ENCODE results near the gene ZNF385D. TPM values are rescaled to one million over a fixed set of nuclear protein-coding genes. Genes with fewer than 3 reads are reported as not detected.

ZNF385D gene
- total and polyA plus RNA-seq, 2 experiments from 2014 or later, result 2.7 to 12.3 TPM

DNA sequence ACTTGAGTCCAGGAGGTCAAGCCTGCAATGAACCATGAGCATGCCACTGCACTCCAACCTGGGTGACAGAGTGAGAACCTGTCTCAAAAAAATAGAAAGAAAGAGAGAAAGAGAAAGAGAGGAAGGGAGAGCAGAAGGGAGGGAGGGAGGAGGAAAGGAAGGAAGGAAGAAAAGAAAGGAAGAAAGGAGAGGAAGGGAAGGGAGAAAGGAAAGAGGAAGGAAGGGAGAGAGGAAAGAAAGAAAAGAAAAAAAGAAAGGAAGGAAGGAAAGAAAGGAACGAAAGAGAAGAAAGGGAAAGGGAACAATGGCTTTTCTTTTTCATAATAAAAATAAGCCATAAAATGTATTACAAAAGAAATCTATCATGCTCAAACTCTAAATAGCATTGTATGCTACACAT is 116.9 kb downstream of the ZNF385D start:
- Mint-ChIP-seq H3K4me1 (peaks cover 12% of the 10 kb centered on the region; the same call in 2 of the 3 replicates), H3K9me3 (no peaks in the 10 kb centered on the region), H3K27me3 (ENCODE audit: insufficient read depth, low read depth, poor library complexity) (peaks cover 3% of the 10 kb centered on the region), H3K36me3 (ENCODE audit: low read depth) (no peaks in the 10 kb centered on the region), H3K4me3 (no peak overlapping the region), H3K27ac (peak overlapping the region; percentile 65)
- Histone ChIP-seq H2AFZ (no peak overlapping the region), H3K4me3 (no peak overlapping the region), H4K20me1 (replicated peaks; ENCODE audit: insufficient read depth) (no peaks in the 10 kb centered on the region), H3F3A (replicated peaks; ENCODE audit: low read depth) (no peaks in the 10 kb centered on the region), H3K27me3 (ENCODE audit: insufficient read depth) (no peaks in the 10 kb centered on the region), H3K4me2 (no peak overlapping the region), H3K36me3 (ENCODE audit: insufficient read depth) (no peaks in the 10 kb centered on the region), H3K9me2 (ENCODE audit: insufficient read depth) (no peaks in the 10 kb centered on the region), H3K27ac (ENCODE audit: low read depth) (no peak overlapping the region), H3K79me2 (replicated peaks; ENCODE audit: insufficient read depth) (no peaks in the 10 kb centered on the region), H3K4me1 (ENCODE audit: insufficient read depth) (peaks cover 5% of the 10 kb centered on the region; the same call in 1 of the 2 replicates)
- DNase-seq (ENCODE audit: low spot score), result no peak
- no peak for ATAC-seq
- TF ChIP-seq, protein P1, sequence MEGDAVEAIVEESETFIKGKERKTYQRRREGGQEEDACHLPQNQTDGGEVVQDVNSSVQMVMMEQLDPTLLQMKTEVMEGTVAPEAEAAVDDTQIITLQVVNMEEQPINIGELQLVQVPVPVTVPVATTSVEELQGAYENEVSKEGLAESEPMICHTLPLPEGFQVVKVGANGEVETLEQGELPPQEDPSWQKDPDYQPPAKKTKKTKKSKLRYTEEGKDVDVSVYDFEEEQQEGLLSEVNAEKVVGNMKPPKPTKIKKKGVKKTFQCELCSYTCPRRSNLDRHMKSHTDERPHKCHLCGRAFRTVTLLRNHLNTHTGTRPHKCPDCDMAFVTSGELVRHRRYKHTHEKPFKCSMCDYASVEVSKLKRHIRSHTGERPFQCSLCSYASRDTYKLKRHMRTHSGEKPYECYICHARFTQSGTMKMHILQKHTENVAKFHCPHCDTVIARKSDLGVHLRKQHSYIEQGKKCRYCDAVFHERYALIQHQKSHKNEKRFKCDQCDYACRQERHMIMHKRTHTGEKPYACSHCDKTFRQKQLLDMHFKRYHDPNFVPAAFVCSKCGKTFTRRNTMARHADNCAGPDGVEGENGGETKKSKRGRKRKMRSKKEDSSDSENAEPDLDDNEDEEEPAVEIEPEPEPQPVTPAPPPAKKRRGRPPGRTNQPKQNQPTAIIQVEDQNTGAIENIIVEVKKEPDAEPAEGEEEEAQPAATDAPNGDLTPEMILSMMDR (conservative IDR thresholded peaks at IDR 0.05; ENCODE audit: low read depth in 2 of 2), result no peak
- TF ChIP-seq NANOG (IDR thresholded peaks at IDR 0.05; ENCODE audit: borderline replicate concordance) (no peak), JUNB (IDR thresholded peaks at IDR 0.05; ENCODE audit: unreplicated experiment) (no peak), CREB1 (CRISPR knock-in tag; IDR thresholded peaks at IDR 0.05; ENCODE audit: low read depth) (no peak), ZNF114 (CRISPR knock-in tag; IDR thresholded peaks at IDR 0.05) (no peak), STAT1 (IDR thresholded peaks at IDR 0.05; ENCODE audit: unreplicated experiment) (no peak), ZNF331 (CRISPR knock-in tag; IDR thresholded peaks at IDR 0.05; ENCODE audit: low read depth) (no peak), EZH2 (IDR thresholded peaks at IDR 0.05; ENCODE audit: low read depth, unreplicated experiment) (no peak), EZH2phosphoT487 (IDR thresholded peaks at IDR 0.05; ENCODE audit: unreplicated experiment) (no peak), POLR2AphosphoS5 (IDR thresholded peaks at IDR 0.05; ENCODE audit: low read depth) (no peak)
- TF ChIP-seq, protein P2, sequence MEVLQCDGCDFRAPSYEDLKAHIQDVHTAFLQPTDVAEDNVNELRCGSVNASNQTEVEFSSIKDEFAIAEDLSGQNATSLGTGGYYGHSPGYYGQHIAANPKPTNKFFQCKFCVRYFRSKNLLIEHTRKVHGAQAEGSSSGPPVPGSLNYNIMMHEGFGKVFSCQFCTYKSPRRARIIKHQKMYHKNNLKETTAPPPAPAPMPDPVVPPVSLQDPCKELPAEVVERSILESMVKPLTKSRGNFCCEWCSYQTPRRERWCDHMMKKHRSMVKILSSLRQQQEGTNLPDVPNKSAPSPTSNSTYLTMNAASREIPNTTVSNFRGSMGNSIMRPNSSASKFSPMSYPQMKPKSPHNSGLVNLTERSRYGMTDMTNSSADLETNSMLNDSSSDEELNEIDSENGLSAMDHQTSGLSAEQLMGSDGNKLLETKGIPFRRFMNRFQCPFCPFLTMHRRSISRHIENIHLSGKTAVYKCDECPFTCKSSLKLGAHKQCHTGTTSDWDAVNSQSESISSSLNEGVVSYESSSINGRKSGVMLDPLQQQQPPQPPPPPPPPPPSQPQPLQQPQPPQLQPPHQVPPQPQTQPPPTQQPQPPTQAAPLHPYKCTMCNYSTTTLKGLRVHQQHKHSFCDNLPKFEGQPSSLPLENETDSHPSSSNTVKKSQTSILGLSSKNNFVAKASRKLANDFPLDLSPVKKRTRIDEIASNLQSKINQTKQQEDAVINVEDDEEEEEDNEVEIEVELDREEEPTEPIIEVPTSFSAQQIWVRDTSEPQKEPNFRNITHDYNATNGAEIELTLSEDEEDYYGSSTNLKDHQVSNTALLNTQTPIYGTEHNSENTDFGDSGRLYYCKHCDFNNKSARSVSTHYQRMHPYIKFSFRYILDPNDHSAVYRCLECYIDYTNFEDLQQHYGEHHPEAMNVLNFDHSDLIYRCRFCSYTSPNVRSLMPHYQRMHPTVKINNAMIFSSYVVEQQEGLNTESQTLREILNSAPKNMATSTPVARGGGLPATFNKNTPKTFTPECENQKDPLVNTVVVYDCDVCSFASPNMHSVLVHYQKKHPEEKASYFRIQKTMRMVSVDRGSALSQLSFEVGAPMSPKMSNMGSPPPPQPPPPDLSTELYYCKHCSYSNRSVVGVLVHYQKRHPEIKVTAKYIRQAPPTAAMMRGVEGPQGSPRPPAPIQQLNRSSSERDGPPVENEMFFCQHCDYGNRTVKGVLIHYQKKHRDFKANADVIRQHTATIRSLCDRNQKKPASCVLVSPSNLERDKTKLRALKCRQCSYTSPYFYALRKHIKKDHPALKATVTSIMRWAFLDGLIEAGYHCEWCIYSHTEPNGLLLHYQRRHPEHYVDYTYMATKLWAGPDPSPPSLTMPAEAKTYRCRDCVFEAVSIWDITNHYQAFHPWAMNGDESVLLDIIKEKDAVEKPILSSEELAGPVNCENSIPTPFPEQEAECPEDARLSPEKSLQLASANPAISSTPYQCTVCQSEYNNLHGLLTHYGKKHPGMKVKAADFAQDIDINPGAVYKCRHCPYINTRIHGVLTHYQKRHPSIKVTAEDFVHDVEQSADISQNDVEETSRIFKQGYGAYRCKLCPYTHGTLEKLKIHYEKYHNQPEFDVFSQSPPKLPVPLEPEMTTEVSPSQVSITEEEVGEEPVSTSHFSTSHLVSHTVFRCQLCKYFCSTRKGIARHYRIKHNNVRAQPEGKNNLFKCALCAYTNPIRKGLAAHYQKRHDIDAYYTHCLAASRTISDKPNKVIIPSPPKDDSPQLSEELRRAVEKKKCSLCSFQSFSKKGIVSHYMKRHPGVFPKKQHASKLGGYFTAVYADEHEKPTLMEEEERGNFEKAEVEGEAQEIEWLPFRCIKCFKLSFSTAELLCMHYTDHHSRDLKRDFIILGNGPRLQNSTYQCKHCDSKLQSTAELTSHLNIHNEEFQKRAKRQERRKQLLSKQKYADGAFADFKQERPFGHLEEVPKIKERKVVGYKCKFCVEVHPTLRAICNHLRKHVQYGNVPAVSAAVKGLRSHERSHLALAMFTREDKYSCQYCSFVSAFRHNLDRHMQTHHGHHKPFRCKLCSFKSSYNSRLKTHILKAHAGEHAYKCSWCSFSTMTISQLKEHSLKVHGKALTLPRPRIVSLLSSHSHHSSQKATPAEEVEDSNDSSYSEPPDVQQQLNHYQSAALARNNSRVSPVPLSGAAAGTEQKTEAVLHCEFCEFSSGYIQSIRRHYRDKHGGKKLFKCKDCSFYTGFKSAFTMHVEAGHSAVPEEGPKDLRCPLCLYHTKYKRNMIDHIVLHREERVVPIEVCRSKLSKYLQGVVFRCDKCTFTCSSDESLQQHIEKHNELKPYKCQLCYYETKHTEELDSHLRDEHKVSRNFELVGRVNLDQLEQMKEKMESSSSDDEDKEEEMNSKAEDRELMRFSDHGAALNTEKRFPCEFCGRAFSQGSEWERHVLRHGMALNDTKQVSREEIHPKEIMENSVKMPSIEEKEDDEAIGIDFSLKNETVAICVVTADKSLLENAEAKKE (CRISPR knock-in tag; IDR thresholded peaks at IDR 0.05), result no peak
- TF ChIP-seq, protein P3, sequence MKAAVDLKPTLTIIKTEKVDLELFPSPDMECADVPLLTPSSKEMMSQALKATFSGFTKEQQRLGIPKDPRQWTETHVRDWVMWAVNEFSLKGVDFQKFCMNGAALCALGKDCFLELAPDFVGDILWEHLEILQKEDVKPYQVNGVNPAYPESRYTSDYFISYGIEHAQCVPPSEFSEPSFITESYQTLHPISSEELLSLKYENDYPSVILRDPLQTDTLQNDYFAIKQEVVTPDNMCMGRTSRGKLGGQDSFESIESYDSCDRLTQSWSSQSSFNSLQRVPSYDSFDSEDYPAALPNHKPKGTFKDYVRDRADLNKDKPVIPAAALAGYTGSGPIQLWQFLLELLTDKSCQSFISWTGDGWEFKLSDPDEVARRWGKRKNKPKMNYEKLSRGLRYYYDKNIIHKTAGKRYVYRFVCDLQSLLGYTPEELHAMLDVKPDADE (IDR thresholded peaks at IDR 0.05), result no peak
- TF ChIP-seq, protein P4, sequence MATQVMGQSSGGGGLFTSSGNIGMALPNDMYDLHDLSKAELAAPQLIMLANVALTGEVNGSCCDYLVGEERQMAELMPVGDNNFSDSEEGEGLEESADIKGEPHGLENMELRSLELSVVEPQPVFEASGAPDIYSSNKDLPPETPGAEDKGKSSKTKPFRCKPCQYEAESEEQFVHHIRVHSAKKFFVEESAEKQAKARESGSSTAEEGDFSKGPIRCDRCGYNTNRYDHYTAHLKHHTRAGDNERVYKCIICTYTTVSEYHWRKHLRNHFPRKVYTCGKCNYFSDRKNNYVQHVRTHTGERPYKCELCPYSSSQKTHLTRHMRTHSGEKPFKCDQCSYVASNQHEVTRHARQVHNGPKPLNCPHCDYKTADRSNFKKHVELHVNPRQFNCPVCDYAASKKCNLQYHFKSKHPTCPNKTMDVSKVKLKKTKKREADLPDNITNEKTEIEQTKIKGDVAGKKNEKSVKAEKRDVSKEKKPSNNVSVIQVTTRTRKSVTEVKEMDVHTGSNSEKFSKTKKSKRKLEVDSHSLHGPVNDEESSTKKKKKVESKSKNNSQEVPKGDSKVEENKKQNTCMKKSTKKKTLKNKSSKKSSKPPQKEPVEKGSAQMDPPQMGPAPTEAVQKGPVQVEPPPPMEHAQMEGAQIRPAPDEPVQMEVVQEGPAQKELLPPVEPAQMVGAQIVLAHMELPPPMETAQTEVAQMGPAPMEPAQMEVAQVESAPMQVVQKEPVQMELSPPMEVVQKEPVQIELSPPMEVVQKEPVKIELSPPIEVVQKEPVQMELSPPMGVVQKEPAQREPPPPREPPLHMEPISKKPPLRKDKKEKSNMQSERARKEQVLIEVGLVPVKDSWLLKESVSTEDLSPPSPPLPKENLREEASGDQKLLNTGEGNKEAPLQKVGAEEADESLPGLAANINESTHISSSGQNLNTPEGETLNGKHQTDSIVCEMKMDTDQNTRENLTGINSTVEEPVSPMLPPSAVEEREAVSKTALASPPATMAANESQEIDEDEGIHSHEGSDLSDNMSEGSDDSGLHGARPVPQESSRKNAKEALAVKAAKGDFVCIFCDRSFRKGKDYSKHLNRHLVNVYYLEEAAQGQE (IDR thresholded peaks at IDR 0.05; ENCODE audit: unreplicated experiment), result no peak

All from GM23338 (cell line).